AG10803 (cell line): Measurements from ENCODE around the gene RNASE9.

Experiments
- DNase-seq: peaks from one replicate; pipeline ENCODE4 v3.0.0; 2010; ENCODE audit warnings: low read depth
- H3K4me3 ChIP-seq: 2 replicates; pipeline ENCODE4 v1.5.1; 2011; ENCODE audit warnings: mild to moderate bottlenecking, low read length, control low read depth
- CTCF ChIP-seq: conservative IDR thresholded peaks from 2 replicates; pipeline ENCODE4 v1.5.1; 2011; ENCODE audit warnings: mild to moderate bottlenecking, low read length, control low read depth, inconsistent platforms

RNASE9 gene

DNA sequence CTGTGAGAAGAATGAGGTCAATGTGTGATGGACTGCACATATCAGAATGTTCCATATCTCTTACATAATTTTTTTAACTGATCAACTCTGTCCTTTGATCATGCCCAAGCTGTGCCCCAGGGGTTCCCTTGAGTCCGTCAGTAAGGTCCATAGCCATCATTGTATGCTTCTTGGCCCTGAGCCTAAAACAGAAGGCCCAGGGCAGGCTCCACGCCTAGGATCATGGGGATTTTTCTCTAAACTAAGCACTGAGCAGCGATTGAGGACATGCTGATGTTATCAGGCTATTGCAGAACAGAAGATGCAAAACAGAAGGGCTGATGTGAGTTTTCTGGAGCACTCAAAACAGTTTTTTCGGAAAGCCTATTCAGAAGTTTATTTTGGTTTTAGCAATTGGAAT is 20.9 kb downstream of the RNASE9 start:
- DNase-seq = no peak
- TF ChIP-seq CTCF = no peak
- no peak overlapping the region for H3K4me3 ChIP-seq

DNA sequence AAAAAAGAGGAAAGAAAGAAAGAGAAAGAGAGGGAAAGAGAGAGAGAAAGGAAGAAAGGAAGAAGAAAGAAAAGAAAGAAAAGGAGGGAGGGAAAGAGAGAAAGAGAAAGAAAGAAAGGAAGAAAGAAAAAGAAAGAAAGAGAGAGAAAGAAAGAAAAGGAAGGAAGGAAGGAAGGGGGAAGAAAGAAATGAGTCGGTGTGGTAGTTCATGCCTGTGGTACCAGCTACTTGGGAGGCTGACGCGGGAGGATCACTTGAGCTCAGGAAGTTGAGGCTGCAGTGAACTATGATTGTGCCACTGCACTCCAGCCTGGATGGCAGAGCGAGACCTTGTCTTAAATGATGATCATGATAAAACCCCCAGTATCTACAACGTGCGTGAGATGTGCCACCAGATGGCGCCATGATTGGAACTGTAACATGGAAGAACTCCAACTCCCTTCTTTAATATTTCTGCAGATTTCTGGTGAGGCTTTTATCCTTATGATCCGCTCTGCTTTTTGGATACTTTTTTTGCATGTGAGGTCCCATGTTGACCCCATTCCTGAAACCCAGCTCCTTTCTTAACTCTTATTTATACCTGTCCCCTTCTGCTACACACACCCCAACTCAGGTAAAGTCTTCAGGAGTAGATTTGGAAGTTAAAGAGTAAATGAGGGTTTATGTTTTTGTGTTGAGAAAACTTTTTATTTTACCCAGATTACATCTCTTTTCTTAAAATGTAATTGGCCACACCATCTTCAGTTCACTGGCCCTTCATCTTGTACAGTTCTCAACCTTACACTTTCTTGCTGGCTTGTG is 29.9 kb downstream of the RNASE9 start:
- H3K4me3 ChIP-seq = no peak overlapping the region
- TF ChIP-seq CTCF = peak; percentile 78
- peak; percentile 65 for DNase-seq

DNA sequence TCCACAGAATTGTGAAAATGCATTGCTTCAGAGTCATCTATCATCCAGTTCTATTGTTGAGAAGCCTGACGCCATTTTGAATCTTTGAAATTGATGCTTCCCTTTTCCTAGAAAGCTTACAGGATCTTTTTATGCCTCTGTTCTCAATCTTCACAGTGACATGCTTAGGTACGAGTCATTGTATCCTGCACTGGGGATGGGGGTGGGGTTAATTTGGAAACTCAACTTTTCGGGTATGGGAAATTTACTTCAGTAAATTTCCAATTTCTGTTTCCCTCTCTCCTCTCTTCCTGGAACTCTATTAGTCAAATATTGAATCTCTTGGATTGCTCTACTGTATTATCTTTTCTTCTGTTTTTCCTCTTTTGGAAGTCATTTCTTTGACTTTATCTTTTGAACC is 31.0 kb downstream of the RNASE9 start:
- H3K4me3 ChIP-seq = no peak overlapping the region
- no peak for TF ChIP-seq CTCF
- no peak for DNase-seq

- DNase-seq = no peak
- no peak for TF ChIP-seq CTCF
- no peak overlapping the region for H3K4me3 ChIP-seq
Observed at GRCh38 chr14:20524027-20524426, 36.8 kb downstream of the RNASE9 start.

GRCh38 chr14:20522332-20522731 is 38.5 kb downstream of the RNASE9 start:
- no peak for TF ChIP-seq CTCF
- H3K4me3 ChIP-seq = no peak overlapping the region
- DNase-seq = no peak

- peak; percentile 4 for DNase-seq
- H3K4me3 ChIP-seq = no peak overlapping the region
- no peak for TF ChIP-seq CTCF
Observed at GRCh38 chr14:20516921-20517320, 43.9 kb downstream of the RNASE9 start.

DNA sequence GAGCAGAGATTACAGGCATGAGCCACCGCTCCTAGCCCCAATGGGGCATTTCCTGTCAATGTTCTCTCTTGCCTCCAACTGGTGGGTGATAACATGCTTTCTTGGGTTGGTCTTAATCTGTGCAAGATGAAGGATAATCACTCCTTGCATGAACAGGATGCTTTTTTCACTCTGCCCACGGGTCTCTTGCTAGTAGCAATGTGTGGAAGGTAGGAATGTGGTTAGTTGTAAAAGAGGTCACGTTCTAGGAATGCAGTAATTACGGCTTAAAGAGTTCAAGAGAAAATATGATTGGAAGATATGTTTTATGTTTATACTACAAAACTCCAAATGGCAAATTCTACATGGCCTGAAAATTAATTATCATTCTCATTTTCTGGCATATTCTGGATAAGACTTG is 45.0 kb downstream of the RNASE9 start:
- peak; percentile 4 for DNase-seq
- H3K4me3 ChIP-seq = no peak overlapping the region
- no peak for TF ChIP-seq CTCF
